GM19351 (cell line): Measurements from ENCODE around the gene PAM.
A peak's percentile ranks its signal among the peaks of the same experiment; 100 is the strongest.

Experiments
- ATAC-seq: cut with Tn5 transposase; IDR thresholded peaks from one replicate; pipeline ENCODE4 v1.9.1; 2021; ENCODE audit warnings: mild to moderate bottlenecking, moderate library complexity; ENCODE audit not compliant: unreplicated experiment

PAM gene

DNA sequence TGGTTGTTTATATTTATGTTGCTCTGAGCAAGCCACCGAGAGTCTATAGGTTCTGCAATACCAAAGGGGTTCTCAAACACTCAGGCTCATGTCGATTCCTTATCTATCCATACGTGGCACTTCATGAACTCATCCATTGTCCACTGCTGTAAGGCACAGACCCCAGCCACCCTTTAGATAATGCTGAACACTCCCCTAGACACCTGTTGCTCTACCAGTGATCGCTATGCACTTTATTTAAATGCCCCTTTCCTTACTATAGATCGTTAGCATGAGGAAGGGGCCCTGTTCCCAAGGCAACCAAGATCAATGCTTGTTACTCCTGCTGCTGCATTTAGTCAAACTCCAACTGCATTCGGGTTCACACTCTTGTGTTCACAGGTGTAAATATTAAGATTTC lies 171.9 kb downstream of the PAM start:
- no peak for ATAC-seq

DNA sequence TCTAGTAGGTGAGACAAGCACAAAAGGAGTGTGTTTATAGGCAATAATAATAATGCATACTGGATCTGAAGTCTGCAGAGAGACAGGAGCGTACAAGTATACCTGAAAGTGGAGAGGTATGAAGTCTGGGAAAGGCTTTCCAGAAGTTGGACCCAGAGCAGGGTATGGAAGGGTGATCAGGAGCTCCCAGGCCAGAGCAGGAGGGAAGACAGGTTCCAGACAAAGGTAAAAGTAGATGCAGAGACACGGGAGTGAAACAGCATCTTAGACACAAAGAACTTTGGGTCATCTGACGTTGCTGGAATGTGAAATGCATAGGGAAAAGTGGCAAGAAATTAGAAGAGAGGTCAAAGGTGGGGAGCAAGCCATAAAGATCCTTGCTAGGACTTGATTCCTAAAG lies 175.1 kb downstream of the PAM start:
- ATAC-seq: no peak

DNA sequence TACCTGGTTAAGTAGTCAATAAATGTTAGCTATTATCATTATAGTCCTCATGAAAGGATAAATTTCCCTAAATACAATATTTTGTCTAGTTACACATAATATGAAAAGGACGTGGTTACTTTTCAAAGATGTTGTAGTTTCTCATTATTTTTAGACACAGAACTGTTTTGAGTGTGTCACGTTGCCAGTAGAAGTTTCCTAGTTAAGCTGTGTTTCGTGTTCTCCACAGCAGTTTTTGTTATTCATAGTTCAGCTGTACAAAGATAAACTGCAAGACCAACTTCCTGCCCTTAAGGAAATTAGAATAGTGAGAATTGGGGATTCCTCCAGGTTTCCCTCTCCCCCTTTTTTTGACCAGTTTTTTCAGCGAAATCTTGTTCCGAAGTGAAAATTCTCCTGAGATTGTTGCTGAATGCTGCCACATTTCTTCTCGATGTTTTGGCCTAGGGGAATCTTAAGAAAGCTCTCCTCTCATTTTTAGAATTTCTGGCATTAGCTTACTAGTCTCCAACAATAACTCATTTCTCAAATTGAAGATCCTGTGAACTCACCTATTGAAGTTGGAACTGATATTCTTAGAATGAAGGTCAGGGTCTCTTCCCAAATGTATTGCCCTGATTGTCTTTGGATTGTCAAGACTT lies 176.1 kb downstream of the PAM start:
- ATAC-seq: no peak

- peak; percentile 84 for ATAC-seq
Observed at GRCh38 chr5:102932781-102933180, 177.7 kb downstream of the PAM start.

DNA sequence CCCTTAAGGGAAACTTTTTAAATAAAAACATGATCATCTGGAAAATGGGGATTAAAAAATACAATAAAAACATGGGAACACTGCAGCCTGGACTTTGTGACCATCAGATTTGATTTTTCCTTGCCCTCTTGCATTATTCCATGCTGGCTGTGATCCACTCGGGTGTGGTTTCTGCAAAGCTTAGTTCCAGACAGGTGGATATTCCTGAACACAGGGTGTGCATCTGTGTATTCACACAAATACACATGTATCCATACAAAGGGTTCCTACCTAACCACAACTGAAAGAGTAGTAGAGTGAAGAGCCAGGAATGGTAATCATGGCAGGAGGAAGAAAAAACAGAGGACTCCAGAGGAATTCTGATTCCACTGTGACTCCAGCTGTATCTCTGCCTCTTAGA lies 178.2 kb downstream of the PAM start:
- ATAC-seq: no peak

DNA sequence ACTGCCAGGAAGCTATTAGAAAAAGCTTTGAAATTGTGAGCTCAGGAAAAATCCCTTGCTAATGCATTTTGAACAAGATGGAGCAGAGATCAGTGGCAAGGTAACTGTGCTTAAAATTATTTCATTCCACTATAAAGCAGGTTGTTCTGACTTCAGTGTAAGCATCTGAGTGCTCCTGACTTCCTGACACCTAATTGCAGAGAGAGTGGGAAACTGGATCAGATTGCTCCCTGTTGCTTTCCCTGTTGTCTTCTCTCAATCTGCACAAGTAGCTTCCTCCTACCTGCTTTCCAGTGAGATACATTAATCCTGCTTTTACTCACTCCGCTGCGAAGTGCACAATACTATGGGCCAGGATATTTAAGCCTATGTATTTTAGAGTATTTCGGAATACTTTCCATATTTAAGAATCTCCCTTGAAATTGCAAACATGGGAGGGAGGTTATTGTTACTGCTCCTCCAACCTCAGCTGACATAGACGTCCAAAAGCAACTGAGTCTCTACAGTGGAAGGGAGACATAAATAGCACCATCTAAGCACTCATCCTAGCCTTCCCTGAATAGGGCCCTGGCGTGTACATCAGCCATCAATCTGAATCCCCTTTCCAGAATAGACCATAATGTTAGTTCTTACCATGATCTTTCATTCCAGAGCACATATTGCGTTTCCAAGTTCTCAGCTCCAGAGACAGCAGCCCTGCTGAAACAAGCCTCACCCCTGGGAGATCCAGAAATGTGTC lies 178.8 kb downstream of the PAM start:
- no peak for ATAC-seq

- no peak for ATAC-seq
Observed at GRCh38 chr5:102937894-102938293, 182.8 kb downstream of the PAM start.

GRCh38 chr5:102941111-102941510 lies 186.0 kb downstream of the PAM start:
- ATAC-seq: no peak

GRCh38 chr5:102946414-102946813 lies 191.3 kb downstream of the PAM start:
- ATAC-seq: no peak

GRCh38 chr5:102946971-102947370 lies 191.9 kb downstream of the PAM start:
- ATAC-seq: no peak

GRCh38 chr5:102955488-102955887 lies 200.4 kb downstream of the PAM start:
- no peak for ATAC-seq

- no peak for ATAC-seq
Observed at GRCh38 chr5:102956599-102956998, 201.5 kb downstream of the PAM start.

- no peak for ATAC-seq
Observed at GRCh38 chr5:102957141-102957540, 202.0 kb downstream of the PAM start.

- peak; percentile 26 for ATAC-seq
Observed at GRCh38 chr5:102958481-102959011, 203.4 kb downstream of the PAM start.

DNA sequence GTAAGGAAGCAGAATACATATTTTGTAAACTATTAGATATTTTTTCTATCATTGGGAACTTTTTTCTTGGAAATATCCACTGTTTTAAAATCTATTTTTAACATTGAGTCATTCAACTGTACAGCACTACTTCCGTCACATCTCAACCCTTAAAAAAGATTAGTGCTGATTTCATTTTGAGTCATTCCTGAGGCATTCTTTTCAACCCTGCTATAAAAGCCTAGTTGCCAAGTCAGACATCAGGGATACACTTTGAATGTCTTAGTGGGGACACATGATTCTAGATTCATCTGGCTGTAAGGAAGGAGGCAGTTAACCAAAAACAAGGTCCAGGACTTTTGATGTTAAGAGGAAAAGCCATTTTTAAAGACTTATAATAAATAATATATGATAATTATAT lies 203.9 kb downstream of the PAM start:
- ATAC-seq: peak; percentile 73

- ATAC-seq: no peak
Observed at GRCh38 chr5:102961671-102962070, 206.6 kb downstream of the PAM start.

GRCh38 chr5:102965653-102966052 lies 210.5 kb downstream of the PAM start:
- no peak for ATAC-seq

DNA sequence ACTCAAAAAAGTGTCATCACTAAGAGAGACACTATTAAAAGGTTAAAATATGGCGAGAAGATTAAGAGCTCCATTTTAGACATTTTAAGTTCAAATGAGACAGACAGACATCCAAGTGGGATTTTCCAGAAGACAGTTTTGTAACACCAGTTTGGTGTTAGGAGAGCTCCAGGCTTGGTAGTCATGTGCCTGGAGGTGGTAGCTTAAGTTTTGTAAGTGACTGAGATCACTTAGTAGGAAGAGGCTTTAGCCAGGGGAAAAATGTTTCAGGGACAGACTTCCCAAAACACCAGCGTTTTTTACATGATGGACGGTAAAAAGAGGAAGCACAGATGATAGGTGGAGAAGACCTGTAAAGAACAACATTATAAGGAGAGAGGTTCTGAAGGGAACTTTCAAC lies 214.5 kb downstream of the PAM start:
- no peak for ATAC-seq

- peak; percentile 80 for ATAC-seq
Observed at GRCh38 chr5:102971676-102972293, 216.7 kb downstream of the PAM start.

GRCh38 chr5:102974177-102974576 lies 219.1 kb downstream of the PAM start:
- no peak for ATAC-seq

- ATAC-seq: no peak
Observed at GRCh38 chr5:102975045-102975444, 219.9 kb downstream of the PAM start.
